Mucosa of stomach (tissue), 1 donor: ENCODE measurements around the gene UGT2B17.
"Not testable (repeated sequence)": the region's sequence is repeated elsewhere in the genome, so short reads cannot be mapped to it uniquely, and the experiment has no call there.

Experiments
- H3K27me3 ChIP-seq: one replicate; pipeline ENCODE4 v1.7.0; 2013; ENCODE audit warnings: mild to moderate bottlenecking, low read length; ENCODE audit not compliant: control insufficient read depth, insufficient read depth
- H3K36me3 ChIP-seq: one replicate; pipeline ENCODE4 v1.7.0; 2013; ENCODE audit warnings: low read length; ENCODE audit not compliant: control insufficient read depth, insufficient read depth
- H3K4me1 ChIP-seq: one replicate; pipeline ENCODE4 v1.7.0; 2013; ENCODE audit warnings: mild to moderate bottlenecking, low read length; ENCODE audit not compliant: control insufficient read depth, insufficient read depth
- H3K4me3 ChIP-seq: one replicate; pipeline ENCODE4 v1.7.0; 2013; ENCODE audit warnings: low read length
- H3K9ac ChIP-seq: one replicate; pipeline ENCODE4 v1.7.0; 2013; ENCODE audit warnings: mild to moderate bottlenecking, low read length, moderate library complexity
- H3K9me3 ChIP-seq: one replicate; pipeline ENCODE4 v1.7.0; 2013; ENCODE audit warnings: mild to moderate bottlenecking, low read length, moderate library complexity; ENCODE audit not compliant: control insufficient read depth
- donor health status: Pancreatic carcinoma.

The UGT2B17 gene

GRCh38 chr4:68576272-68577125, at the start of gene UGT2B17:
Gene UGT2B17 (minus strand): TSS chr4:68576322. CDS start chr4:68568484, 7,838 bp downstream.
- Histone ChIP-seq H3K4me3 (no peak within 1 kb of the TSS), H3K4me1 (no peaks in the 10 kb centered on the region), H3K9ac (no peak within 1 kb of the TSS), H3K36me3 (no peaks in the 10 kb centered on the region), H3K27me3 (no peaks in the 10 kb centered on the region), H3K9me3 (no peaks in the 10 kb centered on the region)

GRCh38 chr4:68622731-68623130, 46.6 kb upstream of the UGT2B17 start:
- H3K27me3 ChIP-seq, H3K9me3 ChIP-seq, H3K4me1 ChIP-seq, H3K36me3 ChIP-seq, H3K4me3 ChIP-seq, H3K9ac ChIP-seq: not testable (repeated sequence)

GRCh38 chr4:68617003-68617698, 41.0 kb upstream of the UGT2B17 start:
- no peak overlapping the region for H3K4me3 ChIP-seq
- H3K9ac ChIP-seq, result no peak overlapping the region
- H3K36me3 ChIP-seq, result no peaks in the 10 kb centered on the region
- no peaks in the 10 kb centered on the region for H3K27me3 ChIP-seq
- no peaks in the 10 kb centered on the region for H3K4me1 ChIP-seq
- no peaks in the 10 kb centered on the region for H3K9me3 ChIP-seq

- no peaks in the 10 kb centered on the region for H3K4me1 ChIP-seq
- H3K9me3 ChIP-seq, result no peaks in the 10 kb centered on the region
- H3K9ac ChIP-seq, result no peak overlapping the region
- H3K27me3 ChIP-seq, result no peaks in the 10 kb centered on the region
- no peaks in the 10 kb centered on the region for H3K36me3 ChIP-seq
- H3K4me3 ChIP-seq, result no peak overlapping the region
Observed at GRCh38 chr4:68615699-68616422, 39.7 kb upstream of the UGT2B17 start.

GRCh38 chr4:68613752-68614151, 37.6 kb upstream of the UGT2B17 start:
- no peaks in the 10 kb centered on the region for H3K4me1 ChIP-seq

GRCh38 chr4:68606240-68606639, 30.1 kb upstream of the UGT2B17 start:
- no peak overlapping the region for H3K4me3 ChIP-seq
- H3K9ac ChIP-seq, result no peak overlapping the region
- no peaks in the 10 kb centered on the region for H3K27me3 ChIP-seq
- H3K9me3 ChIP-seq, result no peaks in the 10 kb centered on the region
- no peaks in the 10 kb centered on the region for H3K36me3 ChIP-seq
- no peaks in the 10 kb centered on the region for H3K4me1 ChIP-seq

More at GRCh38 chr4:68613752-68614151, 37.6 kb upstream of the UGT2B17 start:
- Histone ChIP-seq H3K27me3 (no peaks in the 10 kb centered on the region), H3K9me3 (no peaks in the 10 kb centered on the region), H3K9ac (no peak overlapping the region), H3K4me3 (no peak overlapping the region), H3K36me3 (no peaks in the 10 kb centered on the region)

- Histone ChIP-seq H3K9me3 (no peaks in the 10 kb centered on the region), H3K4me3 (no peak overlapping the region), H3K9ac (no peak overlapping the region), H3K4me1 (no peaks in the 10 kb centered on the region), H3K27me3 (no peaks in the 10 kb centered on the region), H3K36me3 (no peaks in the 10 kb centered on the region)
Observed at GRCh38 chr4:68599150-68599549, 23.0 kb upstream of the UGT2B17 start.

GRCh38 chr4:68597482-68597881, 21.4 kb upstream of the UGT2B17 start:
- no peaks in the 10 kb centered on the region for H3K4me1 ChIP-seq

GRCh38 chr4:68594678-68595077, 18.6 kb upstream of the UGT2B17 start:
- no peaks in the 10 kb centered on the region for H3K9me3 ChIP-seq
- no peak overlapping the region for H3K9ac ChIP-seq
- H3K4me1 ChIP-seq, result no peaks in the 10 kb centered on the region
- no peak overlapping the region for H3K4me3 ChIP-seq
- no peaks in the 10 kb centered on the region for H3K36me3 ChIP-seq
- H3K27me3 ChIP-seq, result no peaks in the 10 kb centered on the region

More at GRCh38 chr4:68597482-68597881, 21.4 kb upstream of the UGT2B17 start:
- Histone ChIP-seq H3K36me3 (no peaks in the 10 kb centered on the region), H3K27me3 (no peaks in the 10 kb centered on the region), H3K9me3 (no peaks in the 10 kb centered on the region), H3K9ac (no peak overlapping the region), H3K4me3 (no peak overlapping the region)

GRCh38 chr4:68593112-68593511, 17.0 kb upstream of the UGT2B17 start:
- no peaks in the 10 kb centered on the region for H3K36me3 ChIP-seq
- no peak overlapping the region for H3K4me3 ChIP-seq
- no peaks in the 10 kb centered on the region for H3K9me3 ChIP-seq
- no peaks in the 10 kb centered on the region for H3K4me1 ChIP-seq
- no peaks in the 10 kb centered on the region for H3K27me3 ChIP-seq
- H3K9ac ChIP-seq, result no peak overlapping the region

GRCh38 chr4:68592673-68593072, 16.6 kb upstream of the UGT2B17 start:
- no peak overlapping the region for H3K4me3 ChIP-seq
- H3K4me1 ChIP-seq, result no peaks in the 10 kb centered on the region
- H3K9ac ChIP-seq, result no peak overlapping the region
- no peaks in the 10 kb centered on the region for H3K36me3 ChIP-seq
- no peaks in the 10 kb centered on the region for H3K27me3 ChIP-seq
- no peaks in the 10 kb centered on the region for H3K9me3 ChIP-seq

- H3K4me3 ChIP-seq, result no peak overlapping the region
- H3K4me1 ChIP-seq, result no peaks in the 10 kb centered on the region
- H3K9ac ChIP-seq, result no peak overlapping the region
- no peaks in the 10 kb centered on the region for H3K36me3 ChIP-seq
- no peaks in the 10 kb centered on the region for H3K9me3 ChIP-seq
- no peaks in the 10 kb centered on the region for H3K27me3 ChIP-seq
Observed at GRCh38 chr4:68591204-68591603, 15.1 kb upstream of the UGT2B17 start.
